GM21381 (cell line): ENCODE data around the gene SELENOF.
A peak's percentile ranks its signal among the peaks of the same experiment; 100 is the strongest.

Source experiments
- ATAC-seq: cut with Tn5 transposase; IDR thresholded peaks from one replicate; pipeline ENCODE4 v1.9.1; 2021; ENCODE audit warnings: mild to moderate bottlenecking, moderate library complexity; ENCODE audit not compliant: unreplicated experiment

SELENOF gene

GRCh38 chr1:86913896-86914600, at the start of gene SELENOF:
Gene SELENOF, minus strand, starts transcription at chr1:86914126. Its CDS starts 15 bp downstream, at chr1:86914111.
- ATAC-seq: peak; percentile 84

- no peak for ATAC-seq
These were observed 46.6 kb upstream of the SELENOF start for GRCh38 chr1:86960548-86960947.

- ATAC-seq: no peak
These were observed 43.3 kb upstream of the SELENOF start for GRCh38 chr1:86957221-86957620.

GRCh38 chr1:86956221-86956620, 42.3 kb upstream of the SELENOF start:
- ATAC-seq: no peak

GRCh38 chr1:86955678-86956077, 41.8 kb upstream of the SELENOF start:
- no peak for ATAC-seq

- no peak for ATAC-seq
These were observed 39.2 kb upstream of the SELENOF start for GRCh38 chr1:86953167-86953566.

- no peak for ATAC-seq
These were observed 37.5 kb upstream of the SELENOF start for GRCh38 chr1:86951430-86951829.

- ATAC-seq: no peak
These were observed 36.9 kb upstream of the SELENOF start for GRCh38 chr1:86950712-86951419.

GRCh38 chr1:86948212-86948611, 34.3 kb upstream of the SELENOF start:
- no peak for ATAC-seq

GRCh38 chr1:86942743-86943142, 28.8 kb upstream of the SELENOF start:
- no peak for ATAC-seq

- ATAC-seq: no peak
These were observed 28.1 kb upstream of the SELENOF start for GRCh38 chr1:86942042-86942441.

GRCh38 chr1:86940599-86940998, 26.7 kb upstream of the SELENOF start:
- ATAC-seq: no peak

- ATAC-seq: no peak
These were observed 25.5 kb upstream of the SELENOF start for GRCh38 chr1:86939406-86939805.

GRCh38 chr1:86938855-86939254, 24.9 kb upstream of the SELENOF start:
- no peak for ATAC-seq

- no peak for ATAC-seq
These were observed 24.5 kb upstream of the SELENOF start for GRCh38 chr1:86938450-86938849.

- ATAC-seq: no peak
These were observed 19.8 kb upstream of the SELENOF start for GRCh38 chr1:86933562-86934377.

- no peak for ATAC-seq
These were observed 19.1 kb upstream of the SELENOF start for GRCh38 chr1:86933051-86933450.

GRCh38 chr1:86928819-86929218, 14.9 kb upstream of the SELENOF start:
- ATAC-seq: no peak

GRCh38 chr1:86926883-86927282, 13.0 kb upstream of the SELENOF start:
- ATAC-seq: no peak

GRCh38 chr1:86925742-86926141, 11.8 kb upstream of the SELENOF start:
- no peak for ATAC-seq

- ATAC-seq: no peak
These were observed 10.5 kb upstream of the SELENOF start for GRCh38 chr1:86924324-86924960.
